Measurements from ENCODE around the gene ARHGAP6. TPM values are rescaled to one million over a fixed set of nuclear protein-coding genes. Genes with fewer than 3 reads are reported as not detected.

The ARHGAP6 gene
- total and polyA plus RNA-seq, 9 of the 15 experiments (the other 6 are each of a cell fraction or from before 2014, with no cell fraction given), result 12.5 to 63.6 (median 41.8) TPM

DNA sequence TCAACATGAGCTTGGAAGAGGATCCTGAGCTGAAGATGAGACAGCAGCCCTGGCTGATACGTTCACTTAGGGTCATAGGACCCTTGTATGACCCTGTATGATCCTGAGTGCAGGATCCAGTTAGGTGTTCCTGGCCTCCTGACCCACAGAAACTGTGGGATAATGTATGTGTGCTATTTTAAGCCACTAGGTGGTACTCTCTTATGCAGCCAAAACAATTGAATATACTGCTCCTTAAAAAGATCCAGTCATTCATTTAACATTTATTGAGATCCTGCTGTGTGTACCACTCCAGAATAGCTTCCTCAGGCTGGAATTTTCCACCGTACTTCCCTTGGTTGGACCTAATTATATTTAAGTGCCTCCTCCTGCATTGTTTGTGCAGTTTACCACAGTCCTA, 205.4 kb downstream of the ARHGAP6 start (continued):
- TF ChIP-seq RAD21 (CRISPR knock-in tag; conservative IDR thresholded peaks at IDR 0.05 in 1 of 2, IDR thresholded peaks at IDR 0.05 in 1 of 2) (peak; percentile 23 to 71; a peak in 3 of 4 replicates), SMARCB1 (IDR thresholded peaks at IDR 0.05; ENCODE audit: insufficient read length, low read depth) (no peak)

DNA sequence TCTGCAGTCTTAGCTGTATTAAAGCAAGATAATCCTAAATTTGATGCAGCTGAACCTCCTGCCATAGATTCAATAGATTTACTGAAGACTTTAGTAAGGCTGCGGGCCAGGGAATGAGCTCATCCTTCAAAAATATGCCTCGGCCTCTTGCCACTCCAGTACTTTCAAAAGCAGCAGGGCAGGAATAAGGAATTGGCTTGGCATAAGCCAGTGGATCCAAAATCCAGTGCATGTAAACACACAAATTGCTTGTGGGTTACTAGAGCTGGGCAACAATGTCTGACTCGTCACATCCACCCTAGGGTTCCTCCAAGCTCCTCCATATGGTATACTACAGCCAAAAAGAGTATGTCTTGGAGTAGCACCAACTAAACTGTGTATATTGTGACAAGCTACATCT, 207.6 kb downstream of the ARHGAP6 start:
- Histone ChIP-seq H3K9ac (ENCODE audit: insufficient read depth in 1 of 2, low read depth in 2 of 2, low read length in 2 of 2) (no peak overlapping the region), H4K20me1 (replicated peaks; ENCODE audit: control insufficient read depth, insufficient read depth, low read length) (no peaks in the 10 kb centered on the region), H3K79me2 (ENCODE audit: control insufficient read depth, insufficient read depth, low read length) (no peaks in the 10 kb centered on the region), H3K27ac (ENCODE audit: extremely low read depth, low read depth, low read length) (no peak overlapping the region), H2AFZ (ENCODE audit: low read depth, low read length) (no peak overlapping the region), H3K27me3 (ENCODE audit: control insufficient read depth in 2 of 2, insufficient read depth in 2 of 2, low read length in 2 of 2) (no peaks in the 10 kb centered on the region), H3K4me1 (replicated peaks in 1 of 2; ENCODE audit: control insufficient read depth in 2 of 2, insufficient read depth in 2 of 2, low read length in 2 of 2) (peaks cover 6 to 35% of the 10 kb centered on the region in 2 experiments; a peak in 2 of 5 replicates), H3K4me2 (ENCODE audit: insufficient read depth, low read length) (no peak overlapping the region), H3K9me3 (replicated peaks; ENCODE audit: control insufficient read depth, insufficient read depth, low read depth, low read length) (no peaks in the 10 kb centered on the region), H3K9me1 (ENCODE audit: control insufficient read depth, insufficient read depth, low read length) (no peaks in the 10 kb centered on the region), H3K4me3 (no peak overlapping the region), H3K36me3 (ENCODE audit: control insufficient read depth, insufficient read depth, low read length) (no peaks in the 10 kb centered on the region)
- FAIRE-seq (no peak), DNase-seq (ENCODE audit: extremely low read depth in 1 of 4, low spot score in 3 of 4) (no peak), ATAC-seq (no peak)
- TF ChIP-seq ZNF830 (CRISPR knock-in tag; IDR thresholded peaks at IDR 0.05) (no peak), ZNF324 (CRISPR knock-in tag; IDR thresholded peaks at IDR 0.05) (no peak), ZNF699 (CRISPR knock-in tag; IDR thresholded peaks at IDR 0.05; ENCODE audit: insufficient replicate concordance) (no peak), MTA3 (IDR thresholded peaks at IDR 0.05; ENCODE audit: borderline replicate concordance) (no peak), TEAD2 (tag; IDR thresholded peaks at IDR 0.05) (no peak), ZNF444 (CRISPR knock-in tag; IDR thresholded peaks at IDR 0.05) (no peak), BHLHE40 (IDR thresholded peaks at IDR 0.05; ENCODE audit: low read length) (no peak), ZNF121 (CRISPR knock-in tag; conservative IDR thresholded peaks at IDR 0.05) (no peak), SETDB1 (IDR thresholded peaks at IDR 0.05; ENCODE audit: low read length) (no peak), ZNF561 (CRISPR knock-in tag; conservative IDR thresholded peaks at IDR 0.05) (no peak), PRMT5 (CRISPR knock-in tag; IDR thresholded peaks at IDR 0.05) (no peak), GTF2A2 (tag; IDR thresholded peaks at IDR 0.05) (no peak), ZNF76 (CRISPR knock-in tag; IDR thresholded peaks at IDR 0.05; ENCODE audit: borderline replicate concordance) (no peak), CREM (IDR thresholded peaks at IDR 0.05; ENCODE audit: low read depth) (no peak), HEY1 (CRISPR knock-in tag; IDR thresholded peaks at IDR 0.05; ENCODE audit: borderline replicate concordance) (no peak)
- TF ChIP-seq, protein P1, sequence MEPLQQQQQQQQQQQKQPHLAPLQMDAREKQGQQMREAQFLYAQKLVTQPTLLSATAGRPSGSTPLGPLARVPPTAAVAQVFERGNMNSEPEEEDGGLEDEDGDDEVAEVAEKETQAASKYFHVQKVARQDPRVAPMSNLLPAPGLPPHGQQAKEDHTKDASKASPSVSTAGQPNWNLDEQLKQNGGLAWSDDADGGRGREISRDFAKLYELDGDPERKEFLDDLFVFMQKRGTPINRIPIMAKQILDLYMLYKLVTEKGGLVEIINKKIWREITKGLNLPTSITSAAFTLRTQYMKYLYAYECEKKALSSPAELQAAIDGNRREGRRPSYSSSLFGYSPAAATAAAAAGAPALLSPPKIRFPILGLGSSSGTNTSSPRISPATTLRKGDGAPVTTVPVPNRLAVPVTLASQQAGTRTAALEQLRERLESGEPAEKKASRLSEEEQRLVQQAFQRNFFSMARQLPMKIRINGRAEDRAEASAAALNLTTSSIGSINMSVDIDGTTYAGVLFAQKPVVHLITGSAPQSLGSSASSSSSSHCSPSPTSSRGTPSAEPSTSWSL (CRISPR knock-in tag; IDR thresholded peaks at IDR 0.05; ENCODE audit: borderline replicate concordance), result no peak
- ChIA-PET CTCF (ENCODE audit: low intra/inter-chr PET ratio) (no interaction called here), POLR2A (interaction anchor here (1.0 kb wide), 1 partner anchor 35 kb away, joined by 3 read pairs; no protein-coding TSS in a partner anchor)
- in situ Hi-C loops (cut with MboI) (no loop called here), intact Hi-C loops (cut with micrococcal nuclease) (no loop called here)
- WGBS (ENCODE audit: insufficient coverage, low coverage, missing lambda C conversion rate), result 75% methylated on average over 3 of the region's 3 CpGs
- no TSS peak for BruUV-seq (replicated peaks)
